Inflammatory macrophage treated with lipopolysaccharide for 1 hour (primary cell): ENCODE measurements around the gene CD276.
"Not testable (repeated sequence)": the region's sequence is repeated elsewhere in the genome, so short reads cannot be mapped to it uniquely, and the experiment has no call there.

Experiments
- DNase-seq, 2 donors: peaks; one replicate each; pipeline ENCODE4 v3.0.0-alpha.2; 2020 to 2022

CD276 gene

DNA sequence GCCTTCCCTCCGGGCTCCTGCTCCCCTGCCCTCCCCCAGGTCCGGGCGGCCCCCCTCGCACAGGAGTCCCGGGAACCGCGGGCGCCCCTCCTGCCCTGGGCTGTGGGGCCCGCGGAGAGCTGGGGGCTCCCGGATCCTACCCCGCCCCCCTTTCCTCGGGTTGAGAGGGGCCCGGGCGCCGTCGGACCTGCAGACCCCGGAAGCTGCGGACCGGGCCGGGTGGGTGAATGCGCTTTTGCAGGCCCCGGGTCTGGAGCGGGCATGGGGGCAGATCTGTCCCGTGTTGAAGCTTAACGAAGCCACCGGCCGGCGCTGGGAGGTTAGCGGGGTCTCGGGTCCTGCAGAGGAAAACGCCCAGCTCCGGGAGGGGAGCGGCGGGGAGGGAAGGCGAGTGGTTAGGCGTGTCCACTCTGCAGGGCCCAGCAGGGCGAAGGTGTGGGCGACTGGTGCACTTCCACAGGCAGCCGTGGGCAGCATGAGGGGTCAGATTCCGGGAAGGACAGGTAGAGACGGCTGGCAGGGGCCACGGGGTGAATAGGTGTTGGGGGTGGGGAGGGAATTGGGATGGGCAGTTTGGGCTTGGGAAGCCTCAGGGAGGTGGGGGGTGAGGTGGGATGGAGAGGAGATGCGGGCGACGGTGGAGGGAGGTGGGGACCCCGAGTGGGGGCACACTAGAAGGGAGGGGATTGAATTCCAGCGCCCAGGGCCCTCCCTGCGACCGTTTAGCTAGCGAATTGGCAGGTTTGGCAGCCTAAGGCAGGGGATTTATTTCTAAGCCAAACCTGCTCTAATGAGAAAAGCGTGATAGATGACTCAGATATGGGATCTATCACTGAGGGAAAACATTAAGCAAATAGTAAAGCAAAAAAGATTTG, 635 bp downstream of the CD276 start:
- peak in 1 of 2 donors; percentile 28 for DNase-seq

DNA sequence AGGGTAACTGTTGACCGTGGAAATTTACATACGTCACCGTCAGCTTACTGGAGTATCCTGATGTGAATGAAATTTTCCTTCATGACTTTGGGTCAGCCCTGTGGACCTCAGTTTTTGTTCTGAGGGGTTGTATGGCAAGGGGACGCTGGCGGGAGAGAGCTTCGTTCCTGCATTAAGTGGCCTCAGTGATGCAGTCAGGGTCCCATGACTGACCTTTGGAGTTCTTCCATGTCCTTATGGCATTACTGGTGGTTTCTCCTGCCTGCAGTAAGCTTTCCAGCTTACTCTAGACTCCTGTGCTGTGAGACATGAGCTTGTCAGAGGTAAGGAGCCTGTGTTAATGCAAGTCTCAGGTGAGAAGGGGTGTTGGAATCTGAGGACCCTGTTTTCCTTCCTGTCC, 1.8 kb downstream of the CD276 start:
- no peak for DNase-seq

DNA sequence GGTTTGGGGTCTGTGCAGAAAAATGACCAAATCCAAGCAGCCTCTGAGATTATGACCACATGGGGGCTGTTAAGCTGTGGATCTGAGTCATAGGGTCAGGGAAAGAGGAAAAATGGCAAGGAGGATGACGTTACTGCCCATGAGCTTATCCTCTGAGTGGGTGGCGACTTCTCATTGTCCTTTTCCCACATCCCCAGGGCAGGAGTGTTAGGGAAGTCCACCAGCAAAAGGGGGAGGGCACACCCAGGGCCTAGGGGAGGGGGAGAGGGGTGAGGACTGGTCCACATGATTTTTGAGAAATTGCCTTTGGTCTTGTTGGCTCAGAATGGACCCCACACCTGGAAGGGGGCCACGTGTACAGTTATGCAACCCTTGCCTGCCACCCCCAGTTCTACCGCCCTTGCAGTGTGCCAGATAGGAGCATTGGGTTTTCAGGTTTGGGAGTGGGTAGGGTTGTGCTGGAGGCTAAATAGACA, 2.6 kb downstream of the CD276 start:
- peak; percentile 89 to 96 for DNase-seq

DNA sequence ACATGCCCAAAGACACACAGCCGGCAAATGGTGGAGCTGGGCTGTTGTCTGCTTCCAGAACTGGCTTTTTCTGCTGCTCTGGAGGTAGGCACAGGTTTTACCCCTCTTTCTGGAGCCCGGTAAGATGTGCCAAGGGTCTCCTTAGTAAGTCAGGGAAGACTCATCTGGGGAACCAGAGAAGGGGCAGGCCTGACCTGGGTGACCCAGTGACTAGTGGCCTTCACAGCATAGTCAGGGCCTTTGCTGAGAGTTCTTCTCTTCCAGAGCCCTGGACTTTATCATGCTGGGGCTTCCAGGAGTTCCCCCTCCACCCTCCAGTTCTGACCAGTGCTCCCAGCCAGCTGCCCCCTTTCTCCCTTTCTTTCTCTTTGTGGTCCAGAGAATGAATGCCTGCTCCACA, 3.2 kb downstream of the CD276 start:
- DNase-seq = no peak

DNA sequence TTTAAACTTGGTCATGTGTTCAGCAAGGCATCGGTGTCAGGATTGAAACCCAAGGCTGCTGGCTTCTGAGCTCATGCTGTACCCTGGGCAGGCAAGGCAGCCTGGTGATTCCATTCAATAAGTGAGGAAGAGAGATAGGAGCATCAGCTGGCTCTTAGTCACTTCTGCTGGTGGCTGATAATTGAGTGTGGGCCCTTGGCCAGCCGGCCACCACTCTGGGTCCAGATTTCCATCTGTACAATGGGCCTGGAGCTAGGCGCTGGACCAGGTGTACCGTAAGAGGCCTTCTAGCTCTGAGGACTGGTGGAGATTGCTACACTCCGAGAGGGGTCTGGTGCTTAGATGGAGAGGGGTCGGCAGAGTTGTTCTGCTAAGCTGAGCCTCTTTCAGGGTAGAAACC, 4.3 kb downstream of the CD276 start:
- peak; percentile 49 to 79 for DNase-seq

DNA sequence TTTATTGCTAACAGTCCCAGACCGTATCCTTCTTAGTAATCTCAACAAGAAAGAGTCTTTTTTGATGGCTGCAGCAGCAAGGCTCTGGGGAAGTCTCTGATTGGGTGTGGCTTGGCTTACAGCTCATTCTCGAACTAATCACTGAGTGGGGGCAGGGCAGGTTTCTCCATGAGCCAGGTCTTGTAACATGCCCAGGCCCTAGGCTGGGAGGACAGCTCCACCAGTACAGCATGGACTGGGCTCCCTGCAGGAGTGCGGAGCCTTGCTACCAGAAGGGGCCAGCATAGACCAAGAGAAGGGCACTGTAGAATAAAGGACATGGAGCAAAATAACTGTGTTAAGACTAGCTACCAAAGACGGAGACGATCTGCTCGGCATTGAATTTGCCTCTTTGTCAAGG, 7.2 kb downstream of the CD276 start:
- peak in 1 of 2 donors; percentile 54 for DNase-seq

DNA sequence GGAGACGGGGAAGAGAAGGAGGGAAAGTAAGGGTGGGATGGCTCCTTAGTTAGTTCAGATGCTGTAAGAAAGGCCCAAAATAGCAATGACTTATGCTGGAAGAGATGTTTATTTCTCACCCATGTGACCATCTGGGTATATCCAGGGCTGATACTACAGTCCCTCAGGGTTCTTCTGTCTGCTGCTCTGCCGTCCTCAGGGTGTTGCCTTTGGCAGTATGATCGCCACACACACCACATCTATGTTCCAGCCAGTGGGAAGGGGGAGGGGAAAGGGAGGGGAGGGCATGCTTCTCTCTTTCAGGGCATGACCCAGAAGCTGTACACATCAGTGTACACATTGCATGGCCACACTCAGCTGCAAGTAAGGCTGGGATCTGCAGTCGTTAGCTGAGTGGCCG, 10.2 kb downstream of the CD276 start:
- DNase-seq = no peak

DNA sequence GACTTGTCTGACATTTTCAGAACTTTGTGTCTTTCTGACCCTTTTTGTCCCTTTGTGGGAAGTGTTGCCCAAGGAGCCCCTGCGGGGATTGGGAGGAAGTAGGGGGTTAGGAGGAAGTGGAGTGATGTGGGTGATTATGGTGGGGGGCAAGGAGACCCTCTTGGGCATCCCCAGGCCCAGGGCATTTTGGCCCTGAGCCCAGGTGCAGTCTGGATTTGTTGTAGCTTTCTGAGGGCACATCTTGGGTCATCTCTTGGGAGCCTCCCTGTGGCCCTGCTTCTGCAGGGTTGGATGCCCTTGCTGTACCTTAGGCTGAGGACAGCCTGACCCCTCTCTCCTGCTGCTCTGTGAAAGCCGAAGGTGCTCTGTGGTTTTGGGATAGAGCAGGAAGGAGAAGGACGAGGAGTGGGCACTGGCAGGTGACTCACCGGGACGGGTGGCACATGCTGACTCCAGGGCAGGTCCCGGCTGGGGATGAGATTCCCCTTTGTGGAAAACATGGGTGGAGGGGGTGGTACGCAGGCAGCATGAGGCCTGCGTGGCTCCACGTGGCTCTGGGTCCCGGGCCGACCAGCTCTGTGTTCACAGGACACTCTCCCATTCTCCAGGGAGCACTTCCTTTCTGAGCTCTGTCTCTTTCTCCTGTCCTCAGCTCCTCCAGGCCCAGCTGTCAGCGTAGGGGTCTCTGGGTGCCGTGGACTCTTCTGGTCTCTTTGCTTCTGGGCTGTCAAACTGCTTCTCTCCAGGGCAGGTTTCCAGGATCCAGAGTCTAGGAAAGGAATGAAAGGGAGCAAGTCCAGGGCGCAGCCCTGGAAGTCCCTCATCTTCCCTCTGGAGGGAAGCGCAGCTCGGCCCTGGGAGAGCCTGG, 11.8 kb downstream of the CD276 start:
- DNase-seq = no peak

DNA sequence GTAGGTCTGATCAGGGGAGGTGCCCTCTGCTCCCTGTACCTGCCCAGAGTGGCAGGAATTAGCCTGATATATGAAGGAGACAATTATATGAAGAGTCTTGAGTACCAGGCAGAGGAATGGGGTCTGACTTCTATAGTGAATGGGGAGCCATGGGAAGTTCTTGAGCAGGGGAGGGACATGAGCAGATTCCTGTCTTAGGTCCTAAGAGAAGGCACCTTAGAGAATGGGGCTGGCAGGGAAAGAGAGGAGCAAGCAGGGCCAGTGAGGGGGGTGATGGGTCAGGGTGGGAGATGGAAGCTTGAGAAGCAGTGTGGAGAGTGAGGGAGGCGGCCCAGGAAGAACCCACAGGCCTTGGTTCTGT, 12.4 kb downstream of the CD276 start:
- DNase-seq = no peak

DNA sequence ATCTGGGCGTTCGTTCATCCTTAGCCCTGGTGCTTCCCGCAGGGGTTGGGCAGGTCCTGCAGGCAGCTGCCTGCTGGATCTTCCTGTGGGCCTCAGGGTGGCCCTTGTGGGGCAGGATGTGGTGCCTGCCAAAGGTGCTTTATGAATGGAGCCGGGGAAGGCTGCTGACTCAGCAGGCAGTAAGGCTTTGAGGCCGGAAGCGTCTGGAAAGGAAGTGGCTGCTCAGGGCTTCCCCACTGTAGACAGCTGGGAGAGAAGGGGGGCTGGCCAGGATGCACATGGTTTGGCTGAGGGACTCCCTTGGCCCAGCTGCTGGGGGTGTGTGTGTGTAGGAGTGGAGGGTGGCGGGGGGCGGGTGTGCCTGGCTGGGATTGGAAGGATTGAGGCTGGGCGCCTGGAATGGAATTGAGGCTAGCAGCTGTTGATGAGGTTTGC, 12.9 kb downstream of the CD276 start:
- DNase-seq = peak; percentile 69 to 73

DNA sequence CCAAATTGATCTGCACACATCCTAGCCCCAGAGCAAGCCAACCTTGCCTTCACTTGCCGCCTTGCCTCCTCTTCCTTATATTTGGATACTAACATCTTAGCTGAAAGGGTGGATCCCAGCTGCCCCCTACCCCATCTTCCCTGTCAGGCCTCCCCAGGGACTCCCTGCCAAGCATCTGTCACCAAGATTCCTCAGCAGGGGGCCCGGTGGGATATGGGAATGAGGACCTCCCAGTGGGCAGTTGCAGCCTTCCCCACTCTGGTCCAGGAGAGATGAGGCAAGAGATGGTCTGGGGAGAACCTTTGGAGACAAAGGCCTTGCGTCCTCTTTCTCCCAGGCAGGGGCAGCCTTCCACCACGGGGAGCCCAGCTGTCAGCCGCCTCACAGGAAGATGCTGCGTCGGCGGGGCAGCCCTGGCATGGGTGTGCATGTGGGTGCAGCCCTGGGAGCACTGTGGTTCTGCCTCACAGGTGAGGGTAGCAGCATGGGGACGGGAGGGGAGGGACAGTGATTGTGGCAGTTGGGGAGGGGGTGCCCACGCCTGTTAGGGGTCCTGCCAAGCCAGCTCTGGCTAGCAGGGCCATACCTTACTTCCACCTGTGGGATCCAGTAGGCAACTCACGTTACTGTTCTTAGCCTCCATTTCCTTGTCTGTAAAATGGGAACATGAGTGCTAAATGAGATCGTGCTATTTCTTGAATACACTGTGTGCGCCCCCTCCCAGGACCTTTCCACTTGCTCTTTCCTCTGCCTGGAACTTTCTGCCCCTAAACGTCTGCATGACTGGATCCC, 15.3 kb downstream of the CD276 start:
- DNase-seq = no peak

DNA sequence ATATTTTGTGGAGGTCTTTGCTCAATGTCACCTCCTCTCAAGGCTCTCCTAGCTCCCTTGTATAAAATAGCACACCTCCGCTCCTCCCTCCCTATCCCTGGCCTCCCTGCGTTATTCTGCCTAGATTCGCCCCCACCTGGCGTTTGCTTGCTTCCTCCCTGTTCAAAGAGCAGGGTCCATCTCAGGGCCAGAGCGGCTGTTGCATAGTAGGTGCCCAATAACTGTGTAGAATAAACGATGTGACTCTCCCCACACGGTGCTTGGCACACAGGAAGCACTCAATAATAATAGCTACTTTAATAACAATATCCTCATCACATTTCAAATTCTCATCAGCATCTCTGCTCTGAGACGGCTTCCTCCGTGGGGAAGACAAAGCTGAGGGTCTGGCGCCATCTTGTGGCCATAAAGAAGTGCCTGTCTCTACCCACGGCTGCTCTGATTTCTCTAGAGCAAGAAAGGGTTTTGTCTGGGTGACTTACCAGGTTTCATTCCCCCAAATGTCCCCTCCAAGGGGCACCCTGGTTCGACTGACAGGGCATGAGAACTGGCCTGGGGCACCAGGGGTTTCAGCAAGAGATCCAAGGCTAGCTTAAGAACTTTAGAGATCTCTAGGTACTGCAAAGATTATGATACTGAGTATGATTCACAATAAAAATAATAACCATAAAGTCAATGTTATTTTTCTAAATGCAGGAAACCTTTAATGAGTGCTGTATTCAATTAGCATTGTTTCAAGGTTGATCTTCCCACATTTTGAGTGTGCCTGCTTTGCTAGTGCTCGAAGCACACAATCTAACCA, 16.1 kb downstream of the CD276 start:
- DNase-seq = peak; percentile 63 to 89

DNA sequence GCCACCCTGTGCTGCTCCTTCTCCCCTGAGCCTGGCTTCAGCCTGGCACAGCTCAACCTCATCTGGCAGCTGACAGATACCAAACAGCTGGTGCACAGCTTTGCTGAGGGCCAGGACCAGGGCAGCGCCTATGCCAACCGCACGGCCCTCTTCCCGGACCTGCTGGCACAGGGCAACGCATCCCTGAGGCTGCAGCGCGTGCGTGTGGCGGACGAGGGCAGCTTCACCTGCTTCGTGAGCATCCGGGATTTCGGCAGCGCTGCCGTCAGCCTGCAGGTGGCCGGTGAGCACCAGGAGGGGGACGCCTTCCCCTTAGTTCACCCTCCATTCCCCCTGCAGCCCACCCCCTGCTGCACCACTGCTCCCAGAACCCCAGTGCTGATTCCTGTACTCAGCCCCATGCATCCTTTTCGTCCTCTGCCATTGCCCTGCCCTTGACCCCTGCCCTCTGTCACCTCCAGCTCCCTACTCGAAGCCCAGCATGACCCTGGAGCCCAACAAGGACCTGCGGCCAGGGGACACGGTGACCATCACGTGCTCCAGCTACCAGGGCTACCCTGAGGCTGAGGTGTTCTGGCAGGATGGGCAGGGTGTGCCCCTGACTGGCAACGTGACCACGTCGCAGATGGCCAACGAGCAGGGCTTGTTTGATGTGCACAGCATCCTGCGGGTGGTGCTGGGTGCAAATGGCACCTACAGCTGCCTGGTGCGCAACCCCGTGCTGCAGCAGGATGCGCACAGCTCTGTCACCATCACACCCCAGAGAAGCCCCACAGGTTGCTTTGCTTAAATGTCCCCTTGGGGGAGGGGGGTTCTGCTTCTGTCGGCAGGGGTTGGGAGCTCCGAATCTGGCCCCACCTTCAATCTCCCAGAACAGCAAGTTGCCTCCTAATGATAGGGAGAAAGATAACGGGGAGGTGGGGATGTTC, 18.4 kb downstream of the CD276 start:
- DNase-seq = not testable (repeated sequence)

DNA sequence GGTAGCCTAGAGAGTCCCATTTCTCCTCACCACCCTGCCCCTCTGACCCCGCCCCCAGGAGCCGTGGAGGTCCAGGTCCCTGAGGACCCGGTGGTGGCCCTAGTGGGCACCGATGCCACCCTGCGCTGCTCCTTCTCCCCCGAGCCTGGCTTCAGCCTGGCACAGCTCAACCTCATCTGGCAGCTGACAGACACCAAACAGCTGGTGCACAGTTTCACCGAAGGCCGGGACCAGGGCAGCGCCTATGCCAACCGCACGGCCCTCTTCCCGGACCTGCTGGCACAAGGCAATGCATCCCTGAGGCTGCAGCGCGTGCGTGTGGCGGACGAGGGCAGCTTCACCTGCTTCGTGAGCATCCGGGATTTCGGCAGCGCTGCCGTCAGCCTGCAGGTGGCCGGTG, 19.4 kb downstream of the CD276 start:
- DNase-seq = not testable (repeated sequence)

DNA sequence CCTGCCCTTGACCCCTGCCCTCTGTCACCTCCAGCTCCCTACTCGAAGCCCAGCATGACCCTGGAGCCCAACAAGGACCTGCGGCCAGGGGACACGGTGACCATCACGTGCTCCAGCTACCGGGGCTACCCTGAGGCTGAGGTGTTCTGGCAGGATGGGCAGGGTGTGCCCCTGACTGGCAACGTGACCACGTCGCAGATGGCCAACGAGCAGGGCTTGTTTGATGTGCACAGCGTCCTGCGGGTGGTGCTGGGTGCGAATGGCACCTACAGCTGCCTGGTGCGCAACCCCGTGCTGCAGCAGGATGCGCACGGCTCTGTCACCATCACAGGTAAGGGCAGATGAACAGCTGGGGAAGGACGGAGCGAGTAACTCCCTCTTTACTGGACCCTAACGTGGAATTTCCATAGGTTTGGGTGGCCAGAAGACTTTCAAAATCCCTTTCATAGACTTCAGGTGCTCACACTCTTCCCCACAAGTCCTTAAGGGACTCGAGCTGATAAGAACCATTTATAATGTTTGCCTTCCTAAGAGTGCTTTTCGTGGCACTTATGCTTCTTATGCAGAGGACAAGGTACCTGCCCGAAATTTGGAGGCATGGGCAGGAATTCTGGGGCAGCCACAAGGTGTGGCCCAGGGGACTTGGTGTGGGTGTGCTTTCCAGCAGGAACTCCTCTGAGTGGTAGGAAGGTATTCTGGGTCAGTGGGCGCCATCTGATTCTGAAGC, 20.1 kb downstream of the CD276 start:
- not testable (repeated sequence) for DNase-seq

DNA sequence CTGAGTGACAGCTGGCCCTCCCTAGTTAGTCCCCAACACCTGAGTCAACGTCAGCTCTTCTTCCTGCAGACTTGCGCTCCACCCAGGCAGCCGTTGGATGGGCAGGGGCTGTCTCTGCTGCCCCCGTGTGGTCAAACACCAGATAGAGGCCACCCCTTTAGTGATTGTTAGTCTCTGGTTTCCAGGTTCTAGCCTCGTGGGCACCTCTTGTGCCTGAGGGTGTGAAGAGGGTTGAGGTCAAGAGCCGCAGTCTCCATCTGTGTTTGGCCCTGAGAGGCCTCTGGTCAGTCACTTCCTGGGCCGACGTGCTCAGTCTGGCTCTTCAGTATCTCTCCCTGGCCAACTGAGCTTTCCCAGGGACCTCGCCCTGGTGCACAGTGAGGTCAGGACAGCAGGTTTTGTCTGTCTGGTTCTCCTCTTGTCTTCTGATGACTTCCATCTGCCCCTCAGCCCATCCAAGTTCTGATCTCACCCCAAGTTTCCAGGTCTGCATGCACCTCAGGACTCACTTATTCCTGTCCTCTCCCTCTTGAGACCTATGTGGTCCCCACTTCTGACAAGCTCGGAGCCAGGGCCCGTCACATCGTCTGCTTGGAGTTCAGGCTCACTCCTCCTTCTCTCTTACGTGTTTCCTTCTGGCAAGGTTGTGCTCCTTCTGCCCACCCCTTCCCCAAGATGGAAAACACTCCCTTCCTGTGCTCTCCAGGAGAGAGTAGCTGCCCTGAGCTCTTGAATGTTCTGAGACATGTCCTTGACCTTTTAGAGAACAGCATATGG, 20.9 kb downstream of the CD276 start:
- peak in 1 of 2 donors; percentile 68 for DNase-seq

DNA sequence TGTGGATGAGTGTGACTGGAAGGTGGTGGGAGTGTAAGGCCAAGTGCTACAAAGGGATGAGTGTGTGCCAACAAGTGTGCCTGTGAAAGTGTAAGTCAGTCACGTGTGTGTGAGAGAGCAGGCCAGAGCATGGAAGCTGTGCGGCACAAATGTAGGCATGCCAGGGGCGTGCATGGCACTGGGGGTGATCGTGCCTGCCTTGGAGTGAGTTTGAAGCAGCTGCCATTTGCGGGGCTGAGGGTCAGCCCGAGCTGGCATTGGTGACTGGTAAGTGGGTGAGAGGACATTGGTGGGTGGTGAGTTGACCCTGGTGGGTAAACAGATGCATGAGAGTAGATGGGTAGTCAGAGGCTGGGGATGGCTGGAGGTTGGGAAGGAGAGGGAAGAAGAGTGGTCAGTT, 24.5 kb downstream of the CD276 start:
- DNase-seq = no peak

DNA sequence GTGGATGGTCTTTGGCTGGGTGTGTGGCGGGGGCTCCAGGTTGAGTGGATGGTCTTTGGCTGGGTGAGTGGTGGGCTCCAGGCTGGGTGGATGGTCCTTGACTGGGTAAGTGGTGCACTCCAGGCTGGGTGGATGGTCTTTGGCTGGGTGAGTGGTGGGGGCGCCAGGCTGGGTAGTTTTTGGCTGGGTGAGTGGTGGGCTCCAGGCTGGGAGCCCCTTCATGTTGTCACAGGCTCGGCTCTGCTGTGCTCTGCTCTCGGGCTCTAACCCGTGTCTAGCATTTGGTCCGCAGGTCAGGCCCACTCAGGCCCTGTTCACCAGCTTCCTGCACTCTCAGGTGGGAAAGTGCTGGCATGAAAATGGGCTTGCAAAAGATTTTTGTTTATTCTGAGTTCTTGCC, 25.1 kb downstream of the CD276 start:
- no peak for DNase-seq

DNA sequence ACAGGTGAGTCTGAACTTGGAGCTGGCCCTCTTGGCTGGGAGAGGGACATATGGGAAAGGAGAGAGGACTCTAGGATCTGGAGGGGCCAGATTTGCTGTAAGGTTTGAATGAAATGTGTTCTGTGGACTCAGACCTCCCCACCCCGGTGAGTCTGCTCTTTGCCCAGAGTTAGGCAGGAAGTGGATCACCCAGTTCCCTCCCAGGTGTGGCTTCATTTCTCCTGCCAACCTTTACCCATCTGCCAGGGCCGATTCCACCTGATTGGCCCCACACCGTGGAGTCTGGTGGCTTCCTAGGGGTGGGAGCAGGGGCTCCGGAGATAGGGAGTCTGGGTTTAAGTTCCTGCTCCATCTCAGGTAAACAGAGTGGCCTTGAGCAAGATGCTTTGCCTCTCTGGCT, 25.5 kb downstream of the CD276 start:
- no peak for DNase-seq
